Fibroblast of mammary gland (primary cell): ENCODE measurements around the gene PLET1.
A peak's percentile ranks its signal among the peaks of the same experiment; 100 is the strongest.

Experiments
- DNase-seq: peaks from one replicate; pipeline ENCODE4 v3.0.0-alpha.2; 2010; ENCODE audit warnings: low read depth
- H3K4me3 ChIP-seq: 2 replicates; pipeline ENCODE4 v1.5.1; 2011; ENCODE audit warnings: low read depth, mild to moderate bottlenecking, low read length, moderate library complexity; ENCODE audit not compliant: control insufficient read depth
- CTCF ChIP-seq: conservative IDR thresholded peaks from 2 replicates; pipeline ENCODE4 v1.5.1; 2011; ENCODE audit warnings: low read depth, low read length, inconsistent platforms; ENCODE audit not compliant: control insufficient read depth, insufficient read depth

The PLET1 gene

GRCh38 chr11:112216561-112217105 is 44.0 kb downstream of the PLET1 start:
- no peak for TF ChIP-seq CTCF
- peak; percentile 25 for DNase-seq

GRCh38 chr11:112215621-112216020 is 45.0 kb downstream of the PLET1 start:
- no peak for TF ChIP-seq CTCF
- no peak for DNase-seq
- H3K4me3 ChIP-seq, result no peak overlapping the region

More at GRCh38 chr11:112216561-112217105, 44.0 kb downstream of the PLET1 start:
- no peak overlapping the region for H3K4me3 ChIP-seq

GRCh38 chr11:112213753-112214152 is 46.9 kb downstream of the PLET1 start:
- DNase-seq, result no peak
- no peak overlapping the region for H3K4me3 ChIP-seq
- no peak for TF ChIP-seq CTCF

- no peak for DNase-seq
- no peak for TF ChIP-seq CTCF
- H3K4me3 ChIP-seq, result no peak overlapping the region
These were observed 48.0 kb downstream of the PLET1 start for GRCh38 chr11:112212710-112213109.

GRCh38 chr11:112212290-112212689 is 48.4 kb downstream of the PLET1 start:
- H3K4me3 ChIP-seq, result no peak overlapping the region
- TF ChIP-seq CTCF, result no peak
- no peak for DNase-seq

GRCh38 chr11:112211536-112211935 is 49.1 kb downstream of the PLET1 start:
- no peak for TF ChIP-seq CTCF
- no peak overlapping the region for H3K4me3 ChIP-seq
- DNase-seq, result no peak

- H3K4me3 ChIP-seq, result no peak overlapping the region
- TF ChIP-seq CTCF, result no peak
- DNase-seq, result no peak
These were observed 49.8 kb downstream of the PLET1 start for GRCh38 chr11:112210890-112211289.
